Vagina (tissue), 2 donors: ENCODE data around the gene DFFA.
A peak's percentile ranks its signal among the peaks of the same experiment; 100 is the strongest.

Experiments
- POLR2AphosphoS5 ChIP-seq, 2 donors: sonication (generic); formaldehyde crosslinking; IDR thresholded peaks; one replicate each; pipeline ENCODE4 v1.9.0; 2017; ENCODE audit warnings: antibody characterized with exemption in 2 of 2, mild to moderate bottlenecking in 2 of 2, low read depth in 1 of 2; ENCODE audit not compliant: insufficient read depth in 1 of 2
- TF ChIP-seq, protein P1 (sequence below), 3 experiments: fragments of 450-650 bp in 2 of 3; fragments of 200-600 bp in 1 of 3; sonication (generic) in 1 of 3; IDR thresholded peaks; one replicate each; pipeline ENCODE4 v1.5.1; 2017 to 2019; ENCODE audit warnings: antibody characterized with exemption in 3 of 3, mild to moderate bottlenecking in 2 of 3, moderate library complexity in 2 of 3

DNA sequence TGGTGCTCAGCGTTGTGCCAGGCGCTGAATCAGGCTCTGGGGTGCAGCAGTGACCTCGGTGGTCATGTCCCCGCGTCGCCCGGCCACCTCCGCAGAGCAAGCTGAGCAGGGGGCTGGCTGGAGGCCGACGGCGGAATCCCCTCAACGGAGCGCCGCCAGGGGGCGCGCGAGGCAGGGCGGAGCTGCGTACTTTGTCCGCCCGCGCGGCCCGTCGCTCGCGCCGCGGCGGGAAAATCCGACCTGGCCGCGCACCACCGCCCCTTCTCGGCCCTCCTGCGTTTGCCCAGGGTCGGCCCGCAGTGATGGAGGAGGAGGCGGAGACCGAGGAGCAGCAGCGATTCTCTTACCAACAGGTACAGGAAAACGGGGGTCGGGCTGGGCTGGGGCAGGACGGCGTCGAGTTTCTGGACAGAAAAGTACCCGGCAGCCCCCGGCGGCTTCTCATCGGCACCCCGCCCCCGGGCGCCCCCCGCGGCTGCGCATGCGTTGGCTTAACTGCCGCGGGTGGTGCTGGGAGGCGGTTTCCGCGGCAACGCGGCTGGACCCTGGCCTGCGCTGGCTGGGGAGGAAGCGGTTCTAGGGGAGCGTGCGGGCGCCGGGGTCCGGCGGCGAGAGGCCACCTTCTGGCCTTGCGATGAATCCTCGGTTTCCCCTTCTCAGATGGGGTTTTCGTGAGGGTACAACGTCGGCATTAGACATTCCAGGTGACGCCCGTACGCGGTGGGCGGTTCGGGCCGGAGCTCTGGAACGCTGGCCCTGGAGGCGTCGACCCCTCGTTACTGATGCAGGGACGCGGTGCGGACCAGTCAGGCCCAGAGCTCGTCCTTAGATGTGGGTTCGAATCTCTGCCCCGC is 41.9 kb downstream of the DFFA start, which contains the start of gene CENPS:
- peak in 1 of 2 donors; percentile 70 for TF ChIP-seq POLR2AphosphoS5 (IDR thresholded peaks at IDR 0.05; ENCODE audit: insufficient read depth in 1 of 2, low read depth in 1 of 2)
- TF ChIP-seq, protein P1, sequence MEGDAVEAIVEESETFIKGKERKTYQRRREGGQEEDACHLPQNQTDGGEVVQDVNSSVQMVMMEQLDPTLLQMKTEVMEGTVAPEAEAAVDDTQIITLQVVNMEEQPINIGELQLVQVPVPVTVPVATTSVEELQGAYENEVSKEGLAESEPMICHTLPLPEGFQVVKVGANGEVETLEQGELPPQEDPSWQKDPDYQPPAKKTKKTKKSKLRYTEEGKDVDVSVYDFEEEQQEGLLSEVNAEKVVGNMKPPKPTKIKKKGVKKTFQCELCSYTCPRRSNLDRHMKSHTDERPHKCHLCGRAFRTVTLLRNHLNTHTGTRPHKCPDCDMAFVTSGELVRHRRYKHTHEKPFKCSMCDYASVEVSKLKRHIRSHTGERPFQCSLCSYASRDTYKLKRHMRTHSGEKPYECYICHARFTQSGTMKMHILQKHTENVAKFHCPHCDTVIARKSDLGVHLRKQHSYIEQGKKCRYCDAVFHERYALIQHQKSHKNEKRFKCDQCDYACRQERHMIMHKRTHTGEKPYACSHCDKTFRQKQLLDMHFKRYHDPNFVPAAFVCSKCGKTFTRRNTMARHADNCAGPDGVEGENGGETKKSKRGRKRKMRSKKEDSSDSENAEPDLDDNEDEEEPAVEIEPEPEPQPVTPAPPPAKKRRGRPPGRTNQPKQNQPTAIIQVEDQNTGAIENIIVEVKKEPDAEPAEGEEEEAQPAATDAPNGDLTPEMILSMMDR (IDR thresholded peaks at IDR 0.05), result peak; percentile 91 to 100 (median 99)
